GM21723 (cell line): ENCODE results near the gene NTSR1.
"Not testable (repeated sequence)": the region's sequence is repeated elsewhere in the genome, so short reads cannot be mapped to it uniquely, and the experiment has no call there.

ENCODE experiments used
- ATAC-seq: cut with Tn5 transposase; IDR thresholded peaks from one replicate; pipeline ENCODE4 v1.9.1; 2021; ENCODE audit warnings: mild to moderate bottlenecking, moderate library complexity; ENCODE audit not compliant: unreplicated experiment

NTSR1 gene

DNA sequence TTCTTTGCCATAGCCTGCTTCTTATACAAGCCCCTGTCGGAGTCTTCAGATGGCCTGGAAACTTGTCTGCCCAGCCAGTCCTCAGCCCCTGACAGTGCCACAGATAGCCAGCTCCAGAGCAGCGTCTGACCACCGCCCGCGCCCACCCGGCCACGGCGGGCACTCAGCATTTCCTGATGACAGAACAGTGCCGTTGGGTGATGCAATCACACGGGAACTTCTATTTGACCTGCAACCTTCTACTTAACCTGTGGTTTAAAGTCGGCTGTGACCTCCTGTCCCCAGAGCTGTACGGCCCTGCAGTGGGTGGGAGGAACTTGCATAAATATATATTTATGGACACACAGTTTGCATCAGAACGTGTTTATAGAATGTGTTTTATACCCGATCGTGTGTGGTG is 36.9 kb upstream of the NTSR1 start:
- ATAC-seq, result no peak

DNA sequence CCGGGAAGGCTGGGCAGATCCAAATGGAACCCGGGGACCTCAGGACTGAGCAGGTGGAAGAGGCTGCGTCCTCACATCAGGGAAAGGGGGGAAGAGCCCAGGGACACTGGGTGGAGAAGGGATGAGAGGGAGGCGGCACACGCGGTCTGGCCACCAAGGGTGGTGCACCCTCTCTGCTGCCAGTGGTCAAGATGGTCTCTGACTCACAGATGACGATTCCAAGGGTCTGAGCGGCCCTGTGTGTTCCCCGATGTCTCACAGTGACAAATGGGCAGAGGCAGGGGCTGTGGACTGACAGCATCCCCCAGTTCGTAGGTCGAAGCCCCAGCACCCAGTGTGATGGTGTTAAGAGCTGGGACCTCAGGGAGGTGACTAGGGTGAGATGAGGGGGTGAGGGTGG is 34.3 kb upstream of the NTSR1 start:
- no peak for ATAC-seq

DNA sequence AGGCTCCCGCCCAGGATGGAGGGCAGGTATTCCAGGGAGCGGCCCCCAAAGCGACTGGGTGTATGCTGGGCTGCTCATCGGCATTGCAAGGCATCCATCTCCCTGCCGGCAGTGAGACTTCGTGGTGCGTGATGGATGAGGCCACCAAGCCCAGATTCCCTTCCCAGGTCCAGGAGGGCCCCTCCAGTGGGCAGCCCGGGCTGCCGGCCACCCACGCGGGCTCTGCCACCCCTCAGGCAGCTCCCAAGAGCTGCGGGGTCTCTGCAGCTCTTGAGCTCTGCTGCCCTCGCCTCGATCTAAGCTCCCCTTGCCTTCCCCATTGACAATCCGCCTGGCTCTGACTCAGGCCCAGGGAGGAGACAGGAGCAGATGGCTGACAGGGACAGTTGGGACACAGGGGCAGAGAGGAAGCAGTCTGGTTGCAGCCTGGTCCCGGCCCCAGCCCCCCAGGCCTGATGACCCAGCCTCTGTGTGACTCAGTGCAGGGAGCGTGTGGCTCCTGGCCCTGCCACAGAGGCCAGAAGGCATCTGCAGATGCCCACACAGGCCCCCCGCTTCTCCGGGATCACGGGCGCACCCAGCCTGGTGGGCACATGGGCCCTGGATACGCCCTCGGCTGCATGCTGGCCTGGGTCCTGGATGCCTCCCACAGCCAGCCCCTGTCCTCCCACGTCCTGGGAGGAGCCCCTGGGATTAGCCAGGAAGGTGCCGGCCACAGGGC is 33.3 kb upstream of the NTSR1 start:
- ATAC-seq, result no peak

DNA sequence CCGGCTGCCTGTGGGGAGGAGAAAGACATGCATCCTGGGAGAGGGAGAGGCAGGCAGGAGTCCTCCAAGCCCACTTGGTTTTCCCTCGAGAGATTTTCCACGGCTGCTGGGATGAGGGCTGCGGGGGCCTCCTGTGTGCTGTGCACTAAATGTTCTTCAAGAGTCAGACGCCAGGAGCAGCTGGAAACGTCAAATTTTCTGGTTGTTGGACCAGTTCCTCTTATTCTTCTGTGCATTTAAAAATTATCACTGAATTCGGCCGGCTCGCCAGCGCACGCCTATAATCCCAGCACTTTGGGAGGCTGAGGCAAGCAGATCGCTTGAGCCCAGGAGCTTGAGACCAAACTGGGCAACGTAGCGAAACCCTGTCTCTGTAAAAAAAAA is 32.8 kb upstream of the NTSR1 start:
- no peak for ATAC-seq

DNA sequence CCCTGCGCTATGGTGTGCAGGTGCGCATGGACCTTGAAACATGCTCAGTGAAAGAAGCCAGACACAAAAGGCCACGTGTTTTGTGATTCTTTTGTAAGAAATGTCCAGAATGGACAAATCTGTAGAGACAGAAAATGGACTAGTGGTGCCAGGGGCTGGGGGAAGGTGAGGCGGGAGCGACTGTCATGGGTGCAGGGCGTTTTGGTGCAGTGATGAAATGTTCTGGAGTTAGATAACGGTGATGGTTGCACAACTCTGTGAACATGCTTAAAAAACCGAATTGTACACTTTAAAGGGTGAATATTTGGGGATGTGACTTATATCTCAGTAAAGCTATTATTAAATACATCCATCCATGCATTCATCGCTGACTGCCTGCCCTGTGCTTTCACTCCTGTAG is 31.7 kb upstream of the NTSR1 start:
- ATAC-seq, result no peak

DNA sequence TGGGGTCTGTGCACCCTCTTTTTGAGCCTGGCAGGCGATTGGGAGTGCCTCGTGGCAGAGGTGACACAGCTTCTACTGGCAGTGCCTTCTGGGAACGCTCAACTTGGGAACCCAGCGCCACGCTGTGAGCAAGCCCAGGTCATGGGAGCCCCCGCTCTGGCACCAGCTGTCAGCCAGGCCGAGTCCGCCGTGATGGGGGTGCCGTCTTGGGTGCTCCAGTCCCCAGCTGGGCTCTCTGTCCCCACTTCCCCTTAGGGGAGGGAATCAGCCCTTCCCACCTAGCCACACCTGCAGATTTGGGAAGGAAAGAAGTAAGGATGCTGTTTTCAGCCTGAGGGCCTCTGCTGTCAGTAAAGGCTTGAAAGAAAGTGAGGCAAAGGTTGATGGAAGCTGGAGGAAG is 31.0 kb upstream of the NTSR1 start:
- no peak for ATAC-seq

DNA sequence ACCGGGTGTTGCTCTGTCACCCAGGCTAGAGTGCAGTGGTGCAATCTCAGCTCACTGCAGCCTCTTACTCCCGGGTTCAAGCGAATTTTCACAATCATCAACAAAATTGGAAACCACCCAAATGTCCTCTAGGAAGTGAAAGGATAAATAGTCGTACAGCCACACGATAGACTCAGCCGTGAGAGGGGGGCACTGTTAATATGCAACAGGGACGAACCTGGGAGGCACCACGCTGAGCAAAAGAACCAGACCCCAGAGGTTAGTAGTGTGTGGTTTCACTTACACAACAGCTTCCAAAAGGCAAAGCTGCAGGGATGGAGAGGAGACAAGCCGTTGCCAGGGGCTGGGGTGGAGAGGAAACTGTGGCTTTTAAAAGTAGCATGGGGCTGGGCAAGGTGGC is 30.1 kb upstream of the NTSR1 start:
- no peak for ATAC-seq

DNA sequence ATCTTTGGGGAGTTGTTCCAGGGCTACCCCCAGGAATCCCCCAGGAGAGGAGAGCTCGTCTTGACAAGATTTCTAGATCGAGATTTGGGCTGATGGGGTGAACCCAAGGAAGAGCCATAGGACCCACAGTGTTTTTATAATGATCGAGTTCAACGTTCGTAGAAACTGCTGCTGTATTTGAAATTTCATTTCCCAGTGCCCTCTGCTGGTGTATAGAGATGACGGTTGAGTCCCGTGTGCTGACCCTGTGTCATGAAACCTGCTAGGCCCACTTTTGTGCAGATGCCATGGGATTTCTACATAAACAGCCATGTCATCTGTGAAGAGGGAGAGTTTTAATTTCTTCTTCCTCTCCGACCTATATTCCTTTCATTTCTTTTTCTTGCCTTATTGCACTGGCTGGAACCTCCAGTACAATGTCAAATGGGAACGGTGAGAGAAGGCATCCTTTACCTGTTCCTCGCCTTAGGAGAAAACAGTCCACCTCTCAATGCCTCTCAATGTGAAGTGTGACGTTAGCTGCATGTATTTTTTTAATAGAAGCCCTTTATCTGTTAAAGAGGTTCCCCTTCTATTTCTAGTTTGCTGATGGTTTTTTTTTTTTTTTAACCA is 28.6 kb upstream of the NTSR1 start:
- ATAC-seq, result no peak

DNA sequence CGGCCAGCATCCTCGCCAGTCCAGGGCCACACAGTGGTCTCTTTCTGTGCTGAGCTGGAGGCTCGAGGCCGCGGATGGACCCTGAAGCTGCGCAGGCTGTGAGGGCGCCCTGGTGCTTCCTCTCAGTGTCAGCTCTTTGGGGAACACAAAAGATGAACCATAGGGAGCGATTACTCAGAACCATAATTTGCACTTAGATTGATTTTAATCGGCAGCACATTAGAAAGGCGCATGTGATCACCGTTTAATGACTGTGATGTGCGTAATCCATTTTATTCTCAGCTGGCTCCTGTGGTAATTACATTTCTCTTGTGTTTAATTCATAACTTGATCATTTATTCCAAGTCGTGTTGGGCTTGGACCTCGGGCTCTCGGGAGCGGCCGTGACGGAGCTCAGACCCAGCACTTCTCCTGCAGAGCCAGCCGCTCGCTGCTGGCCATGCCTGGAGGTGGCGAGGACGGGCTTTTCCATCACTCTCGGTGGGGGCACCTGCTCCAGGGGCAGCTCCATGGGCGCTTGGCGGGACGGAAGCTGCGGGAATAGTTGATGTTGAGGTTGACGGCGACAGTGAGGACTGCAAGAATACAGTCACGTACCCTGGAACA is 25.6 kb upstream of the NTSR1 start:
- ATAC-seq, result no peak

DNA sequence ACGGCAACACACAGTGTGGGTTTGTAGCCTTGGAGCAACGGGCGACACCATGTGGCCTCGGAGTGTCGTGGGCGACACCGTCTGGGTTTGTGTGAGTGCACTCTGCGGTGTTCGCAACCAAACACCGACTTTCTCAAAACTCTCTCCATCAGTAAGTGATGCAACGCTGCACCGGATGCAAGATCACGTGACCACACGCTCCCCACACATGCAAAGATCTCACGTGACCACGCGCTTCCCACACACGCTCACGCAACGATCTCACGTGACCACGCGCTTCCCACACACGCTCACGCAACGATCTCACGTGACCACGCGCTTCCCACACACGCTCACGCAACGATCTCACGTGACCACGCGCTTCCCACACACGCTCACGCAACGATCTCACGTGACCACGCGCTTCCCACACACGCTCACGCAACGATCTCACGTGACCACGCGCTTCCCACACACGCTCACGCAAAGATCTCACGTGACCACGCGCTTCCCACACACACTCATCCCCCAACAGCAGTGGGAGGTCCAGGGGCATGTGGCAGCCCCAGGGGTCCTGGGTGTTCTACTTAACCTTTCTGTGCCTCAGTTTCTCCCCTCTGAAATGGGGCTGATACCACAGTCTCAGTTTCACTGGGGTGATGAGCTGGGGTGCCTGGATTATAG is 24.8 kb upstream of the NTSR1 start:
- not testable (repeated sequence) for ATAC-seq

DNA sequence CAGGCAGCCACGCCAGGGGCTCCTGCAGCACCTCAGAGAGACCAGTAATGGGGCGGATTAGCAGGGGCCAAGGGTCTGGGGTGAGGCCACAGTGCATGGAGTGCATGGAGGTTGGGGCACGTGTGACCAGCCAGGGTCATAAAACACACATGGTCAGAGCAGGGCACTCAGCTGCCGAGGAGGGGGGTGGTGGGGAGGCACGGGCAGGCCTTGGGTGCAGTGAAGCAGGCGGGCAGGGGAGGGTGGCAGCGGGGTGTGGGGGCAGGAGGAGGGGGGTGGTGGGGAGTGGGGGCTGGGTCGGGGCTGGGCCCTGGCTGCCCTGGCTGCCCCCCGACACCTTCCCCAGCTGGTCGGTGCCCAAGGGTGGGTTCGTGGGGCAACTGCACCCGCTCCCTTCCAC is 23.7 kb upstream of the NTSR1 start:
- no peak for ATAC-seq

DNA sequence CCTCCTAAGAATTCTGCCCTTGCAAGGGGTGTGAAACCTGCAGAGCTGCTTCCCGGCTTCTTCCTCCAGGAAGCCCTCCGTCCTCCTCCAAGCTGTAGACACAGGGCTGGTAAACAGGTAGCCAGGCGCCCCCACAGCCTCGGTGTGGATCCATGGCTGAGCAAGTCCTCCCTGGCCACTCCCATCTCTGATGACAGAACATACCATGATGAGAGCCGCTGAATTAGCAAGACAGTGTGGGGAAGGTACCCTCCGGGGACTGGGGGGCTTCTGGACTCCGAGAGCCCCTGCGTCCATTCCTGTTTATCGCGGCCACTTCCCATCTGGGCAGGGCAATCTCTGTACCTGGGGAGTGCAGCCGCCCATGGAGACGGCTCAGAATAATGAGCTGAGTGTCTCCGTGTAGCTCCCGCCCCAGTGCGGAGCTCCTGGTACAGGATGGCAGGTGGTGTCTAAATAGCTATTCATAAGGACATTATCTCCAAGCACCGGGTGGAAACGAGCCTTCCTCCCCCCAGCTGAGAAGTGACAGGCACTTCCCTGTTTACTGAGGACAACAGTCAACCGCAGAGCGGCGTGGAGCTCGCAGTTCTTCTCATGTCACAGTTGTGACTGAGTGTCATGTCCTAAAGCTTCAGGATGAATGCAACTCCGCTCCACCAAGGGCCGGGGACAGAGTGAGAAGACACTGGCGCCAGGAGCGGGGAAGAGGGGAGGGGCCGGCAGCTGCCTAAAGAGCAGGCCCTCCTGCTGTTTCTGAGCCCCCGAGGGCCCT is 22.7 kb upstream of the NTSR1 start:
- no peak for ATAC-seq

DNA sequence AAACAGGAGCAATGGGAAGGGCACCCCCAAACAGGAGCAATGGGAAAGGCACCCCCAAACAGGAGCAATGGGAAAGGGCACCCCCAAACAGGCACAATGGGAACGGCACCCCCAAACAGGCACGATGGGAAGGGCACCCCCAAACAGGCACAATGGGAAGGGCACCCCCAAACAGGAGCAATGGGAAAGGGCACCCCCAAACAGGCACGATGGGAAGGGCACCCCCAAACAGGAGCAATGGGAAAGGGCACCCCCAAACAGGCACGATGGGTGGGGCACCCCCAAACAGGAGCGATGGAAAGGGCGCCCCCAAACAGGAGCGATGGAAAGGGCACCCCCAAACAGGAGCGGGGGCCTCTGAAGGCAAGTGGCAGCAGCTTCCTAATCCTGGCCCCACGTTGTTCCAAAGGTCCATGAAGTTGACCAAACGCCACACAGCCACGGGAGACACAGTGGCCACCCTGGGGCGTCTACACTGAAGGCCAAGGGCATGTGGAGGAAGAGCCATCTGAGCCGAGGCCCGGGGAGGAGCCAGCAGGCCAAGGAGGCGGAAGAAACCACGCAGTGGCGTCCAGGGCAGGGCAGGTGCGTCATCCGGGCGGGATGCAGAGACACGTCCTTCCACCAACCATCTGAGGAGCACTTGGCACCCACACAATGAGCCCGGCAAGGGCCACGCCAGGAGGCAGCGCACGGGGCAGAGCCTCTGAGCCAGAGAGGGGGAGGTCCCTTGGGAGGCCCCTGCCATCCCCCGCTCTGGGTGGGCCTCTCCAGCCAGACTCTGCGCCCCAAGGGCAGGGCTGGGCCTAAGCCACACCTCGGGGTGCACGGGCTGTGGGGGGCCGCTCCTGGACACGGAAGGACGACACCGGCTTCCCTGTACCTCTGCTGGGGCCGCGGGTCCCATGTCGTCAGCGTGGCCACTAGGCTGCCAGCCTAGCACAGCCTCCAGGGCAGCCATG is 21.5 kb upstream of the NTSR1 start:
- ATAC-seq, result no peak

DNA sequence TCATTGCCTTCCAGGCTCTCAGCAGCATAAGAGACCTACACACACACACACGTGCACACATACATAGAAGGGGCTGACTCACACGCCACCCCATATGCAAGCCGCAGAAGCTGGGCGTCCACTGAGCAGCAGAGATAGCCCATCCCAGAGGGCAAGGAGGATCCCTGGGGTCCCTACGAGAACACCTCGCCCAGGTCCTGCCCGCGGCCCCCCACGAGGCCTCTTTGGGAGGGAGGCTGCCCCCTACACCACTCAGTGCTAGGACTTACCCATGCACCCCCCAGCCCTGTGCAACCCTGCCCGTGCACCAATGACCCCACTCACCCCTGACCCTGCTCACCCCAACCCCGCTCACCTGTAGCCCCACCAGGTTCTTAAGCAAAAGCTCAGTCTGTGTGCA is 20.6 kb upstream of the NTSR1 start:
- no peak for ATAC-seq

DNA sequence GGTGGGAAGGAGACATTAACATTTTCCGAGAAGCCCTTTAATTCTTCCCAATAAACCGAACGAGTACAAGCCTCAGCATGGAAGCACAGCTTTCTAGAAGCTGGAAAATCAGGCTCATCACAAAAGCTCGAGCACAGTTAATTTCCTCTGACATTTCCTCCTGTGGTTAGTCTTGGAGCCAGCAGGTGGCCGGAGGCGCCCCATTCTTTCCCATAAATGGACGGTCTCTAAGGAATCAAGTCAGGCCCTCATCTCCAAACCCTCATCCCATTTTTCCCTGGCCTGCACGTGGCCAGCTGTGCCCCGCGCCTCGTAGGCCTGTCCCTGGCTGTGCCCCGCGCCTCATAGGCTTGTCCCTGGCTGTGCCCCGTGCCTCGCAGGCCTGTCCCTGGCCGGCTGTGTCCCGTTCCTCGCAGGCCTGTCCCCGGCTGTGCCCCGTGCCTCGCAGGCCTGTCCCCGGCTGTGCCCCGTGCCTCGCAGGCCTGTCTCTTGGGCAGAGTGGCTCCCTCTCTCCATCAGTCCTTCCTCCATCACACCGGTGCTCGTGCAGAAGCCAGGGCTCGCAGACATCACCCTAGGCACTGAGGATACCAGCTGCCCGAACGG is 19.7 kb upstream of the NTSR1 start:
- no peak for ATAC-seq

DNA sequence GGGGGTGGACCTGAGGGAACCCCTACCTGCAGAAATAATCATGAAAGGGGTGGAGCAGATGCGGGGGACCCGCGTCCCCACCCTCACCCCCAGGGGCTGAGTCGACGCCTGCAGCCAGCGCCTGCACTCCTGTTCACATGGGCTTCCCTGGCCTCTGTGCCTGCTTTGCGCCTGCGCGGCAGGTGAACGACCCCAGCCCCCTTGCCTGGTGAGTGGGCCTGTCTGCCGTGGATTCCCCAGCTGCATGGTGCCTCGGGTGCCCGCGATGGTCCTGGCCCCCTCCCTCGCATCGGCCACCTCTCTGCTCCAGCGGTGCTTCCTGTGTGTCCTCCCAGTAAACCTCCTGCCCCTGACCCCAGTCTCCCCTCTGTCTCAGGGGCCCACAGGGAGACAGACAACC is 18.8 kb upstream of the NTSR1 start:
- ATAC-seq, result no peak

DNA sequence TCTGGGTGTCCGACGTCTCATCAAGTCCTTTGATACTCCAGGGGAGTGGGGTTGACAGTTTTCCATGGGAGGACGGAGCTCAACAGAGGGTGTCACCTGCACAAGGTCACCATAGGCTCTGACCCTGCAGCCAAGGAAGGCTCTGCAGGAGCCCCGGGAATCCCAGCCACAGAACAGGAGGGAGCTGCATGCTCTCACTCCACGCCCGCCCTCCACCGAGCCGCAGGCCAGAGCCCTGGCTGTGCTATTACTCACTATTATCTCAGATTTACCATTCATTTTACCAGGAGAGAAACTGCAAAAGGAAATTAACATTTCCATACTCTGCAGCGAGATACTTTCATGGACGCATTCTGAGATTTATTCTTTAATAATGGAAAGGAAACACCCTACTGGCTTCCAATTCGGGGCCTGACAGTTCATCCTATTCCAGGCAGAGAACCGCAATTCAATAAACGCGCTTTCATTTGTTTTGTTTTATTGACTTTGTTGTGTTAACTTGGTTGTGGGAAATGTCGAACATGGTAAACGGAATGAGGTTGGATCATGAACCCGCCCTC is 18.3 kb upstream of the NTSR1 start:
- ATAC-seq, result no peak

DNA sequence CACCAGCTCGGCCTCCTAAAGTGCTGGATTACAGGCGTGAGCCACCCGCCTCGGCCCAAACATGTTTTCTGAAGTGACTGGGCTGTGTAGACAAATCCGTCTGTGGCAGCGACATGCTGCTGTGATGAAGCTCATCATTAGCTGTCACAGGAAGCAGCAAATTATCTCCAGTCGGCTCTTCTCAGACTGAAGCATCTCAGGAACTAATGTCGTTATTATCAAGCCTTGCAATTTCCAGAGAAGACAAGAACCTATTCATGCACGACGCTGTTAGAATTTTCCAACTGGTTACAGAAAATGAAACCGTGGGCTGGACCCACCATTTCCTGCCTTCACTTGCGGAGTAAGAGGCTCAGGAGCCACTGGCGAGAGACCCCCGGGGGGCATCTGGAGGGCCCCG is 17.1 kb upstream of the NTSR1 start:
- ATAC-seq, result no peak

DNA sequence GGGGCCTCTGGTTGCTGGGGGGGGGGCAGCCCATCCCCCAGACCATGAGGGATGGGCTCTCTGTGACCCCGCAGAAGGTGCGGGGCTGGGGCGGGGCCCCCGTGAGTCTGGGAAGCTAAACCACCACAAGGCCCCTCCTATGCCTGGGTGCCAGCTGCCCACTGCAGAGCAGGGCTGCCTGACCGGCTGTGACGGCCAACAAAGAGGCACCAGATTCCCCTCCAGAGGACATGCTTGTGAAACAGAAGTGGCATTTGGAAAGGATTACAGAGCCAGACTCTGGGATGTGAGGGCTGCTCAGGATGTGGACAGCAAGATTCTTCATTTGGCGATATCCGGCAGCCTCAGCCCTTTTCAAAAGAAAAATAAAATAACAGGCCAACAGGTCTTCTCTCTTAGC is 16.5 kb upstream of the NTSR1 start:
- no peak for ATAC-seq
